Nucleus accumbens (tissue), 56 donors: ENCODE data around the gene TARS1.
A peak's percentile ranks its signal among the peaks of the same experiment; 100 is the strongest.

ENCODE experiments used
- DNase-seq, 56 donors: peaks; one replicate each; lab custom pipeline; 2025; lab: John Stamatoyannopoulos, UW

The TARS1 gene

DNA sequence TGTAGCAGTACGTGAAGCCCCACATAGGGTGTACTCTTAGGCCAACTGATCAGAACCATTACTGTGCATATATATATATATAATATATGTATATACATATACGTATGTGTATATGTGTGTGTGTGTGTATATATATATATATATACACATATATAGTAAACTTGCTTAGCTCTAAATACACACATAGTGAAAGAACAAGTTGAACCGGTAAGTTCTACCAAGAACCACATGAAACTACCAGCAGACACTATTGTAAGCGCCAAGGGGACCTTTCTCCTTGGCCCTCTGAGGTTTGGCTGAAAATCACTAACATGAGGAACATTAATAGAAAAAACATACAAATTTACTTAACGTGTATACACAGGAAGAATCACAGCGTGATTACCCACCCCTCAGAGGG lies 1.8 kb upstream of the TARS1 start:
- DNase-seq: no peak

- DNase-seq: peak in 2 of 56 donors; percentile 25 to 28
These were observed 772 bp upstream of the TARS1 start for GRCh38 chr5:33439905-33440481.

GRCh38 chr5:33441241-33442177 lies 744 bp downstream of the TARS1 start:
- DNase-seq: peak in 18 of 56 donors; percentile 3 to 67 (median 23)

DNA sequence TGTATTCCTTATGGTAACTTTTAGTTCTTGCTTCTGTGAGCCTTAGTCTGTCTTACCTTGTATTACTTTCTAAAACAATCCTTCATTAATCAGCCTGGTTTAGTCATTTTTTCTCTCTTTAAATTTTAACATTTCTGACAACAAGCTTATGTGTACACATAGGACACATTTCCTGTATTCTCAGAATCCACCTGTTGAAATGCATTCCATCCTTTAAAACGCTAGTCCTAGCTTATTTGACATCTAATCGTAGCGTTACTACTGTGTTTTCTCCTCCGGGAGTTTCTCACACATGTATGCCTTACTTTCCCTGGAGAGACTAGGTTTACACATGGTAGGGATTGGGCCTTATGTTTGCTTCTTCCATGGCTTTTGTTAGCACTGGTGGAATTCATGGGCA lies 3.8 kb downstream of the TARS1 start:
- DNase-seq: no peak

- DNase-seq: no peak
These were observed 5.0 kb downstream of the TARS1 start for GRCh38 chr5:33445798-33446197.

DNA sequence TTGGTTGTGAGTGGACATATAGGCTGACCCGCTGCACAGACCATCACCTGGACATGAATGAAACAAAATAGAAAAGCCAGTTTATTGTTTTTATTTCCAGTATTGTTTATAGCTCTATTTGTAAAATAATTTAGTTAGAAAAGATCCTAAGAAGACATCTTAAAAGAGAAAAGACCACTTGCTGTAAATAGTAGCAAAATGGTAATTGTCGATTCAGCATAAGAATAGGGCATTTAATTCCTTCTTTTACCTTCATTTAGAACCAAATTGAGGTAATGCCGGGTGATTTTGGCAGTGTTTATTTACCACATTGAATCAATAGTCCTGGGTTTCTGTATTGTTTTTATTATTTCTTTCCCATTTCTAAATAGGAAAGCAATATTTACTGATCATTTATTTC lies 7.4 kb downstream of the TARS1 start:
- no peak for DNase-seq

GRCh38 chr5:33457126-33457525 lies 16.4 kb downstream of the TARS1 start:
- no peak for DNase-seq

DNA sequence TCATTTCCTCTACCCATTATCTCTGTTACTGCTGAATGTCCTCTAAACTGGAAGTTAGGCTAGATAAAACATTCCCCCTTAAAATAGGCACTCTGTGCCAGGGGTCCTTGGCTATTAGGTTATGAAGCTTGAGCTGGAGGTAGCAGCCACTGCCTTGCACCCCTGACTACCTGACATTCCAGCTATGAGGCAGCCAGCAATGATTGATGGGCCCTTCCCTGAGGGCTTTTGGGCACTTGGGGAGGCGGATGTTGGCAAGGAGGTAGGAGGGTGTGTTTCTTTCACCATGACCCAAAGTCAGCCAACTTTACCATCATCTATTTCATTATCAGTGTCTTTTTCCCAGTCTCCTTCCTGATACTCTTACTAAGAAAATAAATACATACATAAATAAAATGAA lies 17.1 kb downstream of the TARS1 start:
- DNase-seq: no peak

GRCh38 chr5:33460210-33460609 lies 19.4 kb downstream of the TARS1 start:
- DNase-seq: no peak

DNA sequence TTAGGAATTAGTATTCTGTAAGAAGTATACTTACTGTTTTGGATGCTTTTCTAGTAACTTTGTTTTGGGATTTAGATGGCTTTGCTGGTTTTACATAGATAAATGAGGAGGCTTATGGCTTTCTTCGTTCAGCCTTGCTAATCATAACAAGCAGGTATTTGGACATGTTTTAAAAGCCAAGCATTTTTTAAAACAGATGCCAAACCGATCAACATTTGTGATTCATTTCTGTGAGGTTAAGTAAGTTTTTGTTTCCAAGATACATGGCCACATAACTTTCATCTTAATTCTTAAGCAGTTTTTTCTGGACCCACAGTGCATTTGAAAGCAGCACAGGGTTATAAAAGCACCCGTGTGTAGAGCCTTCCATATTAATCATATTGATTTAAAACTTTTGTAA lies 21.7 kb downstream of the TARS1 start:
- DNase-seq: no peak

DNA sequence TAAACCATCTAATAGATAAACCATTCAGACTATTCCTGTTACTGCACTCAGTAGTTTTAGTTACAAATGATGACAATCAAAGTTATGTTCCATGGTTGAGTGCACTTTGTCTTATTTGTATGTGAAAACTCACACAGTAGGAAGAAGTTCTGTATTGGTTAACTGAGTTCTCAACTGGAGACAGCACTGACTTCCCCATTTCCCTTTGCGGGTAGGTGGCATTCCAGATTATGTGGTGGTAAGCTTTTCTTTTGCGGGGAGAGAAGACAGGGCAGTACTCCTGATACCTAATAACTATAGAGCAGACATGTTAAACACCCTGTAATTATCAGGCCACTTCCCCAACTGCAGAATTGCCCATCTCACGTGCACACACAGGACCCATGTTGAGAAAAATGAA lies 24.4 kb downstream of the TARS1 start:
- no peak for DNase-seq

DNA sequence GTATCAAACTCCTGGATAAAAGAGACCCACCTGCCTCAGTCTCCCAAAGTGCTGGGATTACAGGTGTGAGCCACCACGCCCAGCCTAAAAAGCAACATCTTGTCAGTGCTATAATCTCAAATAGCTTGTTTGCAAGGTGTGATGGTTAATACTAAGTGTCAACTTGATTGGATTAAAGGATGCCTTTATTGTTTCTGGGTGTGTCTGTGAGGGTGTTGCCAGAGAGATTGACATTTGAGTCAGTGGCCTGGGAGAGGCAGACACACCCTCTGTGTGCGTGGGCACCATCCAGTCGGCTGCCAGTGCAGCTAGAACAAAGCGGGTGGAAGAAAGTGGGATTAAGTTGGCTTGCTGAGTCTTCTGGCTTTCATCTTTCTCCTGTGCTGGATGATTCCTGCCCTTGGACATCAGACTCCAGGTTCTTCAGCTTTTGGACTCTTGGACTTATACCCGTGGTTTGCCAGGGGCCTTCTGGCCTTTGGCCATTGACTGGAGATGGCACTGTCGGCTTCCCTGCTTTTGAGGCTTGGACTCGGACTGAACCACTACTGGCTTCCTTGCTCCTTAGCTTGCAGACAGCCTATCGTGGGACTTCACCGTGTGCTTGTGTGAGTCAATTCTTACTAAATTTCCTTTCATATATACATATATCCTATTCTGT lies 28.1 kb downstream of the TARS1 start:
- peak in 2 of 56 donors; percentile 2 for DNase-seq

DNA sequence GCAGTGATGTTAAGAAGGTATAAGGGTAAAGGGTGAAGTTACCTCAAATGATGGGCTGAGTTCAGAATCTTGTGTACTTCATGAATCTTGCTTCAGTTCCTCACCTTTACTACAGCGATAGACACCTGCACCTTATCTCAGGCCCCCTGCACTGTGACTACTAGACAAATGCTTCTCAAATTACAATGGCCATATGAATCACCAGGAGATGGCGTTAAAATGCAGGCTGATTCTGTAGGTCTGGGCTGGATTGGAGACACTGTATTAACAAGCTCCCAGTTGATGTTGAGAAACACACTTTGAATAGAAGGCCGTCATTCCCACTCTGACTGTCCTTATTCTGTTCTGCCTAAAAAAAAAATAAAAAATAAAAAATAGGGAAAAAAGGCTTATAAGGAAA lies 29.8 kb downstream of the TARS1 start:
- DNase-seq: peak in 3 of 56 donors; percentile 1 to 9 (median 3)

- no peak for DNase-seq
These were observed 32.1 kb downstream of the TARS1 start for GRCh38 chr5:33472805-33473409.

DNA sequence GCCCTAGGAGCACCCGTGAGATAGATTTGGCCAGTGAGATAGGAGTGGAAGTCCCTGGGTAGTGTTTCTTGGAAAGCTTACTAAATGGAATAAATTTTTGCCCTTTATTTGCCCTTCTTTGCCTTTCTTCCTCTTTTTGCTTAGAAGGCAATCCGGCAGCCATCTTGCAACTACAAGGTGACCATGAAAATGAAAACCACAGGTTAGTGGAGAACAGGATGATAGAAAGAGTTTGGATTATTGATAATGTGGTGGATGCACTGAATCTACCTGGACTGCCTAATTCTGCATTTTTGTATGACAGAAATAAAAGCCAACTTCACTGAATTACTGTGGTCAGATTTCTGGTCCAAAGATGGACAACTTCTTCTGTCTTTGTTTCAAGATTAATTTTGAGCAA lies 33.2 kb downstream of the TARS1 start:
- DNase-seq: no peak

DNA sequence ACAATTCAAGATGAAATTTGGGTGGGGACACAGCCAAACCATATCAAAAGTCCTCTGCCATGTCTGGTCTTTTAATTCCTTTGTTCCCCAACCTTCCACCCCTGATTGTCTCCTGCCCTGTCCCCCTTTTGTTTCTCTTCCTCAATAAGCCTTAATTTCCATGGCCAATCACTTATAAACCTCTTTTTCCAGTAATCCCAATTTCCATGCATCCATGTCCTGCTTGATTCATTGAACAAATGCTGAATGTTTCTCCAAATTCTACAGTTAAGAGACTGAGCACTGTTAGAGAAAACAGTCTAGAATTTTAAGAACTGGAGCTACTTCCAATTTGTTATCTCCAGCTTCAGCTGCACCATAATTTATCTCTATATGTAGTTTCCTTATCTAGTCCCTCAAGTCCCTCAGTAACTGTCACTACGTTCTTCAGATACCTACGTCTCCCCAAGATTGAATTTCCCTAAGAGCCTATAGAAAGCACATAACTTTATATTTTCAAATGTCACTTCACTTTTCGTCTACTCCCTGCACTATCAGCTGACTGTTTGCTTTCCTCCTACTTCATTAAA lies 34.2 kb downstream of the TARS1 start:
- no peak for DNase-seq

- no peak for DNase-seq
These were observed 34.9 kb downstream of the TARS1 start for GRCh38 chr5:33475706-33476105.

DNA sequence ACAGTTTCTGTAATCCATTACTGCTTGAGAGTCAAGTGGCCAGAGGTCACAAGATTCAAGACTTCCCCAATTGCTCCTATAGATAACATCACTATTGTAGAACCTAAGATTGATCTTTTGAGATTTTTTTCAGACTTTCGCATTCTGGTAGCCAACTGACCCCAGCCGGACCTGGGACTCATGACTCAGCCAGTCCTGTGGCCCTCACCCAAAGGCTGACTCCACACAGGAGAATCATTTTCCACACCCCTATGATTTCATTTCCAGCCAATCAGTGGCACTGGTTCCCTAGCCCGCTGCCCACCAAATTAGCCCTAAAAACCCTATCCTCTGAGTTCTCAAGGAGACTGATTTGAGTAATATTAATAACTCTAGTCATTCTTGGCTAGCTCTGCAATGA lies 36.2 kb downstream of the TARS1 start:
- DNase-seq: peak in 1 of 56 donors; percentile 3

GRCh38 chr5:33477816-33478215 lies 37.1 kb downstream of the TARS1 start:
- no peak for DNase-seq

DNA sequence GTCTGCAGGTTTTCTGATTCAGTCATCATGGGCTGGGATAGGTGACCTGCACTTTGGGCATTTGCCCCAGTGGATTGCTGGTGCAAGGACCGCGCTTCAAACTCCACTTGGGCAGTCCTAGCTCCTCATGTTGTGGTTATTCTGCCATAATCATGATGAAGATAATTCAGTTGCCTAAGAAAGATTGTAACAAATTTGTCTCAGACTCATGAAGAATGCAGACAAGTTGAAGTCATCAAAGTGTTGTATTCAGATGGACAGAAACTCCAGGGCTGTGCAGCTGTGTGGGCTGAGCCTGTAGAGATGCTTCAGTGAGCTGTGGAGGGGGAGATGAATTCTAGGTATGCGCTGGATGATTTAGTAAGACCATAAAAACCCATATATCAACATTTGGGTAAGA lies 38.5 kb downstream of the TARS1 start:
- no peak for DNase-seq

GRCh38 chr5:33480876-33481275 lies 40.1 kb downstream of the TARS1 start:
- no peak for DNase-seq
